Ovary (tissue), 9 donors: ENCODE results near the gene ANKS1B. TPM values are rescaled to one million over a fixed set of nuclear protein-coding genes. Genes with fewer than 3 reads are reported as not detected.

Experiments
- DNase-seq, 5 donors: peaks; one replicate each; pipeline ENCODE4 v3.0.0-alpha.2; 2019 to 2020
- H3K27ac ChIP-seq, 2 donors: fragments of 200-600 bp; one replicate each; pipeline versions ENCODE4 v1.5.1 to v1.8.0; 2019 to 2022
- H3K27me3 ChIP-seq: fragments of 200-600 bp; one replicate; pipeline ENCODE4 v1.8.0; 2022
- H3K36me3 ChIP-seq: fragments of 200-600 bp; sonication (generic); one replicate; pipeline ENCODE4 v1.5.1; 2019
- H3K4me1 ChIP-seq: one replicate; pipeline ENCODE4 v1.8.1; 2013; ENCODE audit warnings: mild to moderate bottlenecking, moderate library complexity; ENCODE audit not compliant: insufficient read depth
- H3K4me3 ChIP-seq: fragments of 200-600 bp; sonication (generic); one replicate; pipeline ENCODE4 v1.5.1; 2017
- H3K9me3 ChIP-seq, 2 donors: fragments of 200-600 bp in 1 of 2; sonication (generic) in 1 of 2; one replicate each; pipeline versions ENCODE4 v1.5.1 to v1.8.1; 2013 to 2019; ENCODE audit warnings: mild to moderate bottlenecking in 1 of 2, moderate library complexity in 1 of 2
- CTCF ChIP-seq, 3 donors: fragments of 450-650 bp in 2 of 3; fragments of 200-600 bp in 1 of 3; IDR thresholded peaks; one replicate each; pipeline versions ENCODE4 v1.5.1 to v1.8.0; 2016 to 2022; ENCODE audit warnings: antibody characterized with exemption in 3 of 3, mild to moderate bottlenecking in 1 of 3
- EP300 ChIP-seq: sonication (generic); formaldehyde crosslinking; IDR thresholded peaks from one replicate; pipeline ENCODE4 v1.6.1; 2017; ENCODE audit warnings: antibody characterized with exemption
- POLR2A ChIP-seq: fragments of 450-650 bp; IDR thresholded peaks from one replicate; pipeline ENCODE4 v1.6.1; 2017; ENCODE audit warnings: antibody characterized with exemption, mild to moderate bottlenecking, moderate library complexity
- WGBS, 3 donors: extraction: QIAGEN DNeasy Blood & Tissue Kit in 1 of 3; methylation state at CpG; one replicate each; pipeline versions ENCODE4 v1.1.5 to v1.1.7; 2013 to 2017; 5-methylcytosine and 5-hydroxymethylcytosine counted together
- intact Hi-C, 4 donors: fragments of 100-400 bp; cut with DNase I; formaldehyde crosslinking; loops; one replicate each; pipeline versions ENCODE4 v1.11.0 to v1.15.1; 2022 to 2023
- polyA plus RNA-seq, 2 donors: library from polyadenylated mRNA; stranded (reverse); fragments of 200-250 nt in 1 of 2; fragments of 350-450 nt in 1 of 2; fragmentation: Illumina TruSeq in 1 of 2; extraction: RNeasy Lipid Tissue Mini Kit (QIAGEN cat#74804) in 1 of 2; gene quantifications; one replicate each; pipeline ENCODE4 v1.2.3, GENCODE V29; 2013 to 2014
- total RNA-seq, 7 donors: library from RNA; depleted of rRNA in 2 of 7; stranded (reverse); fragments of >200 nt in 2 of 7; fragmentation: NEBNext Ultra II Directional in 3 of 7; extraction: Animal tissue kit (Norgen Biotek cat#: 25700) in 3 of 7; gene quantifications; one replicate each; pipeline versions ENCODE4 v1.1.0 to v1.2.4, GENCODE V29; 2016 to 2023
- donor health status: DM: no; HTN: no; CAD: no; lungs with moderate emphysema.
- donor health status: DM: no; HTN: no; CAD: no.
- donor health status: Bipolar disorder and iron deficiency.
- donor health status: DM: yes; HTN: yes; CAD: no.
- donor health status: DM: no; HTN: no; CAD: no.
- donor health status: DM: yes; HTN: yes; CAD: no.

The ANKS1B gene
- total and polyA plus RNA-seq, 9 donors = 0.80 to 34.9 (median 7.7) TPM

- 88 to 97% (median 91%) methylated on average over 3 of the region's 3 CpGs for WGBS, 3 donors
- no peaks in the 10 kb centered on the region for H3K27me3 ChIP-seq
- no peaks in the 10 kb centered on the region for H3K36me3 ChIP-seq
- TF ChIP-seq CTCF (IDR thresholded peaks at IDR 0.05) (no peak), POLR2A (no peak), EP300 (no peak)
- no peaks in the 10 kb centered on the region for H3K4me1 ChIP-seq
- H3K27ac ChIP-seq = no peak overlapping the region
- intact Hi-C loops = no loop called here
- no peak overlapping the region for H3K4me3 ChIP-seq
- no peak for DNase-seq
- H3K9me3 ChIP-seq = no peaks in the 10 kb centered on the region
Observed at GRCh38 chr12:98863167-98863566, 1121.6 kb downstream of the ANKS1B start.

DNA sequence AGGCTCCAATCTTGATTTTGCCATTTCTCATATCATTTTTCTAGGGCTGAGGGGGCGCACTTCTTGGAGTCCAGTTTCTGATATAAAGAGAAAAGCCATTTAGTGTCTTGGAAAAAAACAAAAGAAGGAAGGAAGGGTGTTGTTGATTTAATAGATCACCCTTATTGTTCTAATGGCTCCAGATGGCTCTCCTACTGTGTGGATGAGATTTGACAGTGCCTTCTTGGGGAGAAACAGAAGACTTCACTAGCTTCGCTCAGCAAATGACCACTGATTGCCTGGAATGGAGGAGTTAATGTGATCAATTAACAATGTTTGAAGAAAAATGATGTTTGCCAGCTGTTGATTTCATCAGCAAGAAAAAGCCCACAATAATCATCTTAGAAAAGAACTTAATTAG lies 1123.5 kb downstream of the ANKS1B start:
- WGBS, 3 donors = 64 to 93% (median 79%) methylated on average over 2 of the region's 2 CpGs

GRCh38 chr12:98856897-98857540 lies 1127.7 kb downstream of the ANKS1B start:
- 53 to 67% (median 63%) methylated on average over 4 of the region's 4 CpGs for WGBS, 3 donors
- Histone ChIP-seq H3K4me1 (no peaks in the 10 kb centered on the region), H3K27ac (no peak overlapping the region), H3K4me3 (no peak overlapping the region), H3K9me3 (no peaks in the 10 kb centered on the region), H3K36me3 (no peaks in the 10 kb centered on the region), H3K27me3 (no peaks in the 10 kb centered on the region)
- intact Hi-C loops = no loop called here
- TF ChIP-seq EP300 (no peak), POLR2A (no peak), CTCF (IDR thresholded peaks at IDR 0.05) (no peak)
- no peak for DNase-seq

More for the DNA sequence above, 1123.5 kb downstream of the ANKS1B start:
- Histone ChIP-seq H3K9me3 (no peaks in the 10 kb centered on the region), H3K27me3 (no peaks in the 10 kb centered on the region), H3K36me3 (no peaks in the 10 kb centered on the region), H3K4me3 (no peak overlapping the region), H3K4me1 (no peaks in the 10 kb centered on the region), H3K27ac (no peak overlapping the region)
- TF ChIP-seq POLR2A = no peak
- TF ChIP-seq EP300 = no peak
- TF ChIP-seq CTCF (IDR thresholded peaks at IDR 0.05) = no peak
- intact Hi-C loops = no loop called here
- no peak for DNase-seq

- intact Hi-C loops = no loop called here
- no peaks in the 10 kb centered on the region for H3K27me3 ChIP-seq
- no peak overlapping the region for H3K4me3 ChIP-seq
- no peak overlapping the region for H3K27ac ChIP-seq
- WGBS, 3 donors = 89 to 95% (median 93%) methylated on average over 2 of the region's 2 CpGs
- no peaks in the 10 kb centered on the region for H3K36me3 ChIP-seq
- no peaks in the 10 kb centered on the region for H3K9me3 ChIP-seq
- no peak for TF ChIP-seq CTCF (IDR thresholded peaks at IDR 0.05)
- no peak for TF ChIP-seq POLR2A
- TF ChIP-seq EP300 = no peak
- H3K4me1 ChIP-seq = no peaks in the 10 kb centered on the region
- DNase-seq = no peak
Observed at GRCh38 chr12:98852181-98852580, 1132.6 kb downstream of the ANKS1B start.
